ENCODE data around the gene NMRK1.

The NMRK1 gene

GRCh38 chr9:75087824-75088645 lies at the start of gene NMRK1, which contains the start of gene OSTF1:
NMRK1 (minus strand) TSS chr9:75088155; CDS start chr9:75083115, 5,040 bp downstream.
OSTF1 (plus strand) TSS chr9:75088514; CDS start chr9:75088693, 179 bp downstream.
- peak; percentile 85 for DNase-seq

GRCh38 chr9:75134495-75134894 lies 46.5 kb upstream of the NMRK1 start:
- DNase-seq, result no peak

- no peak for DNase-seq
Measured at GRCh38 chr9:75133396-75133795, 45.4 kb upstream of the NMRK1 start.

- DNase-seq, result no peak
Measured at GRCh38 chr9:75132244-75132643, 44.3 kb upstream of the NMRK1 start.

- DNase-seq, result no peak
Measured at GRCh38 chr9:75131700-75132099, 43.7 kb upstream of the NMRK1 start.

GRCh38 chr9:75130621-75131230 lies 42.8 kb upstream of the NMRK1 start:
- DNase-seq, result no peak

GRCh38 chr9:75130172-75130571 lies 42.2 kb upstream of the NMRK1 start:
- DNase-seq, result no peak

- DNase-seq, result no peak
Measured at GRCh38 chr9:75128535-75128934, 40.6 kb upstream of the NMRK1 start.

GRCh38 chr9:75123696-75124095 lies 35.7 kb upstream of the NMRK1 start:
- DNase-seq, result no peak

GRCh38 chr9:75121914-75122558 lies 34.1 kb upstream of the NMRK1 start:
- DNase-seq, result no peak

- no peak for DNase-seq
Measured at GRCh38 chr9:75120686-75121085, 32.7 kb upstream of the NMRK1 start.

GRCh38 chr9:75117564-75117963 lies 29.6 kb upstream of the NMRK1 start:
- no peak for DNase-seq

GRCh38 chr9:75116306-75116705 lies 28.4 kb upstream of the NMRK1 start:
- DNase-seq, result no peak

- DNase-seq, result no peak
Measured at GRCh38 chr9:75112789-75113188, 24.8 kb upstream of the NMRK1 start.

GRCh38 chr9:75111019-75111622 lies 23.2 kb upstream of the NMRK1 start:
- no peak for DNase-seq

- DNase-seq, result no peak
Measured at GRCh38 chr9:75109210-75109839, 21.4 kb upstream of the NMRK1 start.

GRCh38 chr9:75108571-75108970 lies 20.6 kb upstream of the NMRK1 start:
- DNase-seq, result no peak

GRCh38 chr9:75106857-75107256 lies 18.9 kb upstream of the NMRK1 start:
- DNase-seq, result no peak

GRCh38 chr9:75105841-75106240 lies 17.9 kb upstream of the NMRK1 start:
- DNase-seq, result no peak

GRCh38 chr9:75105019-75105540 lies 17.1 kb upstream of the NMRK1 start:
- no peak for DNase-seq

GRCh38 chr9:75104607-75105006 lies 16.7 kb upstream of the NMRK1 start:
- DNase-seq, result no peak

GRCh38 chr9:75102177-75102790 lies 14.3 kb upstream of the NMRK1 start:
- no peak for DNase-seq

Data from NK-92 treated with Interleukin-12 subunit alpha and Interleukin-12 subunit beta, amount 100 ng/mL, for 24 hours (cell line).